DOHH2 (cell line): ENCODE results near the gene GBE1.
"Not testable (repeated sequence)": the region's sequence is repeated elsewhere in the genome, so short reads cannot be mapped to it uniquely, and the experiment has no call there.

Source experiments
- H3F3A ChIP-seq: fragments of 200-600 bp; sonication (generic), shearing (Covaris generic); 2 replicates; pipeline ENCODE4 v1.6.0; 2016; ENCODE audit warnings: antibody characterized with exemption, mild to moderate bottlenecking; ENCODE audit not compliant: control insufficient read depth, insufficient read depth
- H3K27ac ChIP-seq: fragments of 200-600 bp; sonication (generic); 2 replicates; pipeline ENCODE4 v1.5.1; 2014; ENCODE audit warnings: low read depth, mild to moderate bottlenecking, low read length, moderate library complexity
- H3K27me3 ChIP-seq: fragments of 200-600 bp; sonication (generic); 2 replicates; pipeline ENCODE4 v1.6.1; 2014; ENCODE audit warnings: mild to moderate bottlenecking, low read length, mixed read lengths; ENCODE audit not compliant: control insufficient read depth
- H3K36me3 ChIP-seq: fragments of 200-600 bp; sonication (generic); 2 replicates; pipeline ENCODE4 v1.6.1; 2014; ENCODE audit warnings: mild to moderate bottlenecking, low read length, moderate library complexity, mixed read lengths; ENCODE audit not compliant: control insufficient read depth
- H3K4me1 ChIP-seq: fragments of 200-600 bp; sonication (generic); 2 replicates; pipeline ENCODE4 v1.6.1; 2014; ENCODE audit warnings: mild to moderate bottlenecking, low read length, mixed read lengths; ENCODE audit not compliant: control insufficient read depth
- H3K4me2 ChIP-seq: fragments of 200-600 bp; sonication (generic); 2 replicates; pipeline ENCODE4 v1.6.0; 2014; ENCODE audit warnings: mild to moderate bottlenecking, low read length, moderate library complexity
- H3K4me3 ChIP-seq: fragments of 200-600 bp; sonication (generic); 2 replicates; pipeline ENCODE4 v1.5.1; 2014; ENCODE audit warnings: mild to moderate bottlenecking, low read length, mixed read lengths
- H3K79me2 ChIP-seq: fragments of 200-600 bp; sonication (generic); 2 replicates; pipeline ENCODE4 v1.6.1; 2014; ENCODE audit warnings: mild to moderate bottlenecking, low read length, mixed read lengths; ENCODE audit not compliant: control insufficient read depth
- H3K9me2 ChIP-seq: fragments of 200-600 bp; sonication (generic); replicated peaks from 2 replicates; pipeline ENCODE4 v1.6.1; 2014; ENCODE audit warnings: mild to moderate bottlenecking, low read length, mixed read lengths; ENCODE audit not compliant: control insufficient read depth
- H3K9me3 ChIP-seq: fragments of 200-600 bp; sonication (generic); 2 replicates; pipeline ENCODE4 v1.6.1; 2014; ENCODE audit warnings: antibody characterized with exemption, low read length, mixed read lengths; ENCODE audit not compliant: control insufficient read depth, insufficient read depth
- H4K20me1 ChIP-seq: fragments of 200-600 bp; sonication (generic); 2 replicates; pipeline ENCODE4 v1.6.0; 2014; ENCODE audit warnings: low read depth, mild to moderate bottlenecking, antibody characterized with exemption, low read length, moderate library complexity; ENCODE audit not compliant: control insufficient read depth, insufficient read depth
- CTCF ChIP-seq: fragments of 200-600 bp; sonication (generic); IDR thresholded peaks from one replicate; pipeline ENCODE4 v1.5.1; 2014; ENCODE audit warnings: antibody characterized with exemption, mild to moderate bottlenecking, low read depth, low read length; ENCODE audit not compliant: poor library complexity, severe bottlenecking
- EZH2phosphoT487 ChIP-seq: fragments of 200-600 bp; sonication (generic); IDR thresholded peaks from 2 replicates; pipeline ENCODE4 v1.6.1; 2017; ENCODE audit warnings: borderline replicate concordance, mild to moderate bottlenecking, antibody characterized with exemption, low read length, moderate library complexity, mixed read lengths

GBE1 gene

GRCh38 chr3:81769299-81769698 lies 7.9 kb upstream of the GBE1 start:
- Histone ChIP-seq H3K27me3 (no peaks in the 10 kb centered on the region), H3F3A (no peaks in the 10 kb centered on the region), H4K20me1 (no peaks in the 10 kb centered on the region), H3K9me2 (no peaks in the 10 kb centered on the region), H3K4me2 (no peak overlapping the region), H3K36me3 (no peaks in the 10 kb centered on the region), H3K4me1 (no peaks in the 10 kb centered on the region), H3K79me2 (no peaks in the 10 kb centered on the region), H3K4me3 (no peak overlapping the region), H3K27ac (no peak overlapping the region), H3K9me3 (no peaks in the 10 kb centered on the region; the same call in 1 of the 2 replicates)
- TF ChIP-seq EZH2phosphoT487 = no peak
- no peak for TF ChIP-seq CTCF

- H3K27ac ChIP-seq, H3F3A ChIP-seq, H3K4me2 ChIP-seq, H3K9me3 ChIP-seq, H3K79me2 ChIP-seq, H3K27me3 ChIP-seq, H3K9me2 ChIP-seq, H3K36me3 ChIP-seq, H3K4me3 ChIP-seq, H3K4me1 ChIP-seq, H4K20me1 ChIP-seq: not testable (repeated sequence)
Observed at GRCh38 chr3:81767250-81767859, 5.9 kb upstream of the GBE1 start.

GRCh38 chr3:81765400-81765799 lies 4.0 kb upstream of the GBE1 start:
- Histone ChIP-seq H3F3A (peaks cover 15% of the 10 kb centered on the region), H3K4me2 (no peak overlapping the region), H3K79me2 (peaks cover 3% of the 10 kb centered on the region), H3K4me3 (no peak overlapping the region), H3K36me3 (no peaks in the 10 kb centered on the region), H3K27ac (no peak overlapping the region), H3K4me1 (peaks cover 20% of the 10 kb centered on the region), H3K27me3 (no peaks in the 10 kb centered on the region), H3K9me2 (no peaks in the 10 kb centered on the region), H4K20me1 (no peaks in the 10 kb centered on the region), H3K9me3 (no peaks in the 10 kb centered on the region; the same call in 1 of the 2 replicates)
- TF ChIP-seq EZH2phosphoT487 (no peak), CTCF (no peak)

- H3F3A ChIP-seq = peaks cover 15% of the 10 kb centered on the region
- H3K4me3 ChIP-seq = no peak overlapping the region
- H3K79me2 ChIP-seq = peaks cover 10% of the 10 kb centered on the region
- no peak for TF ChIP-seq EZH2phosphoT487
- no peak for TF ChIP-seq CTCF
- H3K27me3 ChIP-seq = no peaks in the 10 kb centered on the region
- H3K9me3 ChIP-seq = no peaks in the 10 kb centered on the region; the same call in 1 of the 2 replicates
- H3K4me2 ChIP-seq = no peak overlapping the region
- H4K20me1 ChIP-seq = no peaks in the 10 kb centered on the region
- no peaks in the 10 kb centered on the region for H3K9me2 ChIP-seq
- H3K4me1 ChIP-seq = peaks cover 27% of the 10 kb centered on the region
- no peak overlapping the region for H3K27ac ChIP-seq
- peaks cover 7% of the 10 kb centered on the region; the same call in 1 of the 2 replicates for H3K36me3 ChIP-seq
Observed at GRCh38 chr3:81764665-81765064, 3.2 kb upstream of the GBE1 start.
